Trophoblast cell (in vitro differentiated cells and primary cell): ENCODE data around the gene COPA.
A peak's percentile ranks its signal among the peaks of the same experiment; 100 is the strongest.

ENCODE experiments used
- DNase-seq, 2 donors: peaks; one replicate each; pipeline ENCODE4 v3.0.0-alpha.2; 2016
- H2AFZ ChIP-seq: 2 replicates; pipeline ENCODE4 v1.6.1; 2013; ENCODE audit warnings: low read length, moderate library complexity, mild to moderate bottlenecking; ENCODE audit not compliant: insufficient read depth, poor library complexity
- H2AK5ac ChIP-seq: 2 replicates; pipeline ENCODE4 v1.6.1; 2013; ENCODE audit warnings: mild to moderate bottlenecking, low read length
- H2BK120ac ChIP-seq: 2 replicates; pipeline ENCODE4 v1.6.1; 2013; ENCODE audit warnings: low read length, mild to moderate bottlenecking, moderate library complexity; ENCODE audit not compliant: insufficient read depth, poor library complexity
- H2BK12ac ChIP-seq: 2 replicates; pipeline ENCODE4 v1.6.1; 2013; ENCODE audit warnings: mild to moderate bottlenecking, low read length, moderate library complexity
- H2BK5ac ChIP-seq: 2 replicates; pipeline ENCODE4 v1.6.1; 2013; ENCODE audit warnings: low read length, low read depth, moderate library complexity, mild to moderate bottlenecking; ENCODE audit not compliant: poor library complexity
- H3K14ac ChIP-seq: 2 replicates; pipeline ENCODE4 v1.6.1; 2013; ENCODE audit warnings: mild to moderate bottlenecking, low read length
- H3K18ac ChIP-seq: 2 replicates; pipeline ENCODE4 v1.6.1; 2013; ENCODE audit warnings: mild to moderate bottlenecking, low read length
- H3K23ac ChIP-seq: 2 replicates; pipeline ENCODE4 v1.6.1; 2013; ENCODE audit warnings: low read length
- H3K27ac ChIP-seq: 2 replicates; pipeline ENCODE4 v1.5.1; 2013; ENCODE audit warnings: low read depth, mild to moderate bottlenecking, inconsistent platforms, low read length, moderate library complexity
- H3K27me3 ChIP-seq: 2 replicates; pipeline ENCODE4 v1.6.1; 2013; ENCODE audit warnings: inconsistent platforms, mild to moderate bottlenecking, low read length, moderate library complexity; ENCODE audit not compliant: insufficient read depth
- H3K36me3 ChIP-seq, 2 experiments: 1 replicate in 1 of 2; 2 replicates in 1 of 2; pipeline ENCODE4 v1.6.1; 2013; ENCODE audit warnings: low read length in 2 of 2, mild to moderate bottlenecking in 2 of 2, moderate library complexity in 1 of 2; ENCODE audit not compliant: insufficient read depth in 2 of 2, control insufficient read depth in 1 of 2
- H3K4ac ChIP-seq: 2 replicates; pipeline ENCODE4 v1.6.1; 2013; ENCODE audit warnings: low read depth, mild to moderate bottlenecking, low read length, moderate library complexity
- H3K4me1 ChIP-seq, 2 experiments: 1 replicate in 1 of 2; 2 replicates in 1 of 2; pipeline ENCODE4 v1.6.1; 2013; ENCODE audit warnings: low read length in 2 of 2, mild to moderate bottlenecking in 2 of 2, moderate library complexity in 1 of 2; ENCODE audit not compliant: insufficient read depth in 2 of 2, control insufficient read depth in 1 of 2
- H3K4me2 ChIP-seq: 2 replicates; pipeline ENCODE4 v1.6.1; 2013; ENCODE audit warnings: inconsistent platforms, mild to moderate bottlenecking, low read length, moderate library complexity
- H3K4me3 ChIP-seq: 2 replicates; pipeline ENCODE4 v1.5.1; 2013; ENCODE audit warnings: mild to moderate bottlenecking, low read depth, low read length, inconsistent platforms
- H3K79me1 ChIP-seq: one replicate; pipeline ENCODE4 v1.6.1; 2013; ENCODE audit warnings: low read length
- H3K79me2 ChIP-seq: 2 replicates; pipeline ENCODE4 v1.6.1; 2013; ENCODE audit warnings: low read length, mild to moderate bottlenecking; ENCODE audit not compliant: control insufficient read depth, insufficient read depth, poor library complexity
- H3K9ac ChIP-seq: 2 replicates; pipeline ENCODE4 v1.6.1; 2013; ENCODE audit warnings: mild to moderate bottlenecking, low read length
- H3K9me3 ChIP-seq: 2 replicates; pipeline ENCODE4 v1.6.1; 2013; ENCODE audit warnings: low read depth, mild to moderate bottlenecking, control low read depth, inconsistent platforms, low read length; ENCODE audit not compliant: insufficient read depth
- H4K12ac ChIP-seq: 2 replicates; pipeline ENCODE4 v1.6.1; 2013; ENCODE audit warnings: low read depth, mild to moderate bottlenecking, low read length, moderate library complexity
- H4K8ac ChIP-seq: 2 replicates; pipeline ENCODE4 v1.6.1; 2013; ENCODE audit warnings: low read depth, mild to moderate bottlenecking, low read length, moderate library complexity
- H4K91ac ChIP-seq: one replicate; pipeline ENCODE4 v1.6.1; 2013; ENCODE audit warnings: low read depth, mild to moderate bottlenecking, low read length, moderate library complexity
- WGBS: extraction: QIAGEN DNeasy Blood & Tissue Kit; methylation state at CpG from one replicate; pipeline ENCODE4 v1.1.7; 2013; ENCODE audit warnings: missing lambda C conversion rate; ENCODE audit not compliant: insufficient read length, insufficient coverage; ENCODE audit errors: extremely low coverage; 5-methylcytosine and 5-hydroxymethylcytosine counted together

COPA gene

GRCh38 chr1:160363951-160364735, 21.1 kb upstream of the COPA start:
- Histone ChIP-seq H2AFZ (no peak overlapping the region), H2BK5ac (no peak overlapping the region), H3K9me3 (no peaks in the 10 kb centered on the region), H3K4ac (no peak overlapping the region), H3K18ac (no peak overlapping the region), H2BK12ac (no peak overlapping the region), H3K9ac (no peak overlapping the region), H3K4me2 (no peak overlapping the region), H3K27ac (no peak overlapping the region), H3K79me1 (no peaks in the 10 kb centered on the region), H3K79me2 (no peaks in the 10 kb centered on the region), H3K36me3 (peaks cover 4 to 14% of the 10 kb centered on the region in 2 experiments), H4K91ac (no peak overlapping the region), H3K4me3 (no peak overlapping the region), H4K12ac (no peak overlapping the region), H4K8ac (no peak overlapping the region), H3K23ac (no peak overlapping the region), H3K14ac (no peak overlapping the region), H2BK120ac (no peak overlapping the region), H2AK5ac (no peak overlapping the region), H3K27me3 (no peaks in the 10 kb centered on the region), H3K4me1 (peaks cover 6 to 7% of the 10 kb centered on the region in 2 experiments)
- no CpG with 5 or more reads among the region's 12 CpGs for WGBS
- peak; percentile 24 to 48 for DNase-seq

GRCh38 chr1:160363010-160363409, 20.0 kb upstream of the COPA start:
- H3K36me3 ChIP-seq = peaks cover 9 to 21% of the 10 kb centered on the region in 2 experiments
- no peak overlapping the region for H2AFZ ChIP-seq
- H4K91ac ChIP-seq = no peak overlapping the region
- no peak overlapping the region for H3K14ac ChIP-seq
- no peak overlapping the region for H3K18ac ChIP-seq
- H4K8ac ChIP-seq = no peak overlapping the region
- no peak overlapping the region for H3K4me3 ChIP-seq
- no peak overlapping the region for H2BK5ac ChIP-seq
- no peak overlapping the region for H2AK5ac ChIP-seq
- peaks cover 6 to 7% of the 10 kb centered on the region in 2 experiments for H3K4me1 ChIP-seq
- no peak overlapping the region for H2BK120ac ChIP-seq
- no peak overlapping the region for H2BK12ac ChIP-seq
- WGBS = no CpG with 5 or more reads among the region's 5 CpGs
- H3K79me2 ChIP-seq = no peaks in the 10 kb centered on the region
- no peak overlapping the region for H4K12ac ChIP-seq
- no peak overlapping the region for H3K4ac ChIP-seq
- no peak for DNase-seq
- H3K9ac ChIP-seq = no peak overlapping the region
- no peaks in the 10 kb centered on the region for H3K79me1 ChIP-seq
- no peak overlapping the region for H3K4me2 ChIP-seq
- no peak overlapping the region for H3K23ac ChIP-seq
- H3K27ac ChIP-seq = no peak overlapping the region
- no peaks in the 10 kb centered on the region for H3K9me3 ChIP-seq
- H3K27me3 ChIP-seq = no peaks in the 10 kb centered on the region

GRCh38 chr1:160362168-160362957, 19.3 kb upstream of the COPA start:
- Histone ChIP-seq H2BK12ac (no peak overlapping the region), H2BK120ac (no peak overlapping the region)

GRCh38 chr1:160361814-160362167, 18.7 kb upstream of the COPA start:
- Histone ChIP-seq H3K4ac (no peak overlapping the region), H2BK12ac (no peak overlapping the region), H3K9me3 (no peaks in the 10 kb centered on the region), H2AK5ac (no peak overlapping the region), H3K4me2 (no peak overlapping the region), H2BK120ac (no peak overlapping the region), H3K4me3 (no peak overlapping the region), H3K79me1 (no peaks in the 10 kb centered on the region), H3K18ac (no peak overlapping the region), H3K14ac (no peak overlapping the region), H3K27me3 (no peaks in the 10 kb centered on the region), H2BK5ac (no peak overlapping the region), H2AFZ (no peak overlapping the region), H3K36me3 (peaks cover 16 to 32% of the 10 kb centered on the region in 2 experiments), H4K91ac (peak overlapping the region; percentile 13), H3K9ac (no peak overlapping the region), H4K8ac (no peak overlapping the region), H3K4me1 (peaks cover 6 to 7% of the 10 kb centered on the region in 2 experiments), H3K27ac (no peak overlapping the region), H3K23ac (no peak overlapping the region), H4K12ac (peak overlapping the region; percentile 16), H3K79me2 (no peaks in the 10 kb centered on the region)
- no CpG with 5 or more reads among the region's 4 CpGs for WGBS
- DNase-seq = no peak

More at GRCh38 chr1:160362168-160362957, 19.3 kb upstream of the COPA start:
- H2AFZ ChIP-seq = no peak overlapping the region
- H3K27me3 ChIP-seq = no peaks in the 10 kb centered on the region
- H3K9ac ChIP-seq = no peak overlapping the region
- H3K14ac ChIP-seq = no peak overlapping the region
- H3K23ac ChIP-seq = no peak overlapping the region
- no peak overlapping the region for H3K27ac ChIP-seq
- peaks cover 6 to 7% of the 10 kb centered on the region in 2 experiments for H3K4me1 ChIP-seq
- DNase-seq = no peak
- H3K9me3 ChIP-seq = no peaks in the 10 kb centered on the region
- no peak overlapping the region for H2AK5ac ChIP-seq
- no CpG with 5 or more reads among the region's 9 CpGs for WGBS
- H3K79me1 ChIP-seq = no peaks in the 10 kb centered on the region
- H4K12ac ChIP-seq = no peak overlapping the region
- no peak overlapping the region for H3K4ac ChIP-seq
- H3K79me2 ChIP-seq = no peaks in the 10 kb centered on the region
- H2BK5ac ChIP-seq = no peak overlapping the region
- peaks cover 13 to 27% of the 10 kb centered on the region in 2 experiments for H3K36me3 ChIP-seq
- H3K4me2 ChIP-seq = no peak overlapping the region
- H3K18ac ChIP-seq = no peak overlapping the region
- H4K8ac ChIP-seq = no peak overlapping the region
- peak overlapping the region; percentile 48 for H4K91ac ChIP-seq
- no peak overlapping the region for H3K4me3 ChIP-seq
